ENCODE measurements around the gene ABLIM2. TPM values are rescaled to one million over a fixed set of nuclear protein-coding genes. Genes with fewer than 3 reads are reported as not detected.

Gene ABLIM2
- total RNA-seq, 1 experiment from 2014 or later: 2.7 TPM

GRCh38 chr4:8149664-8150063 is 8.9 kb downstream of the ABLIM2 start:
- H3K27ac ChIP-seq (ENCODE audit: low read depth, low read length, poor library complexity, severe bottlenecking): no peak overlapping the region
- H3K36me3 ChIP-seq (ENCODE audit: insufficient read depth, low read length, poor library complexity, severe bottlenecking): no peaks in the 10 kb centered on the region
- H3K9me3 ChIP-seq (ENCODE audit: low read depth, low read length, poor library complexity, severe bottlenecking): no peaks in the 10 kb centered on the region
- intact Hi-C loops (cut with micrococcal nuclease; ENCODE audit: unreplicated experiment): no loop called here
- no TSS peak for BruUV-seq (replicated peaks)
- TF ChIP-seq EZH2 (IDR thresholded peaks at IDR 0.05; ENCODE audit: borderline replicate concordance, low read depth, low read length, poor library complexity, severe bottlenecking) (no peak), CTCF (conservative IDR thresholded peaks at IDR 0.05; ENCODE audit: low read depth, low read length) (no peak)
- no peaks in the 10 kb centered on the region for H3K27me3 ChIP-seq (replicated peaks; ENCODE audit: insufficient read depth, low read depth, low read length, poor library complexity)
- H3K4me3 ChIP-seq (ENCODE audit: low read depth, low read length, poor library complexity, severe bottlenecking): no peak overlapping the region
- H3K4me1 ChIP-seq (ENCODE audit: insufficient read depth, low read length, poor library complexity, severe bottlenecking): peaks cover 4% of the 10 kb centered on the region
- POLR2A ChIA-PET (ENCODE audit: low non-redundant PET): no interaction called here
- DNase-seq (ENCODE audit: low spot score): no peak
- CTCF ChIA-PET: no interaction called here

GRCh38 chr4:8148785-8149435 is 9.7 kb downstream of the ABLIM2 start:
- Histone ChIP-seq H3K27ac (ENCODE audit: low read depth, low read length, poor library complexity, severe bottlenecking) (no peak overlapping the region), H3K4me3 (ENCODE audit: low read depth, low read length, poor library complexity, severe bottlenecking) (no peak overlapping the region), H3K4me1 (ENCODE audit: insufficient read depth, low read length, poor library complexity, severe bottlenecking) (peaks cover 7% of the 10 kb centered on the region), H3K36me3 (ENCODE audit: insufficient read depth, low read length, poor library complexity, severe bottlenecking) (no peaks in the 10 kb centered on the region), H3K9me3 (ENCODE audit: low read depth, low read length, poor library complexity, severe bottlenecking) (no peaks in the 10 kb centered on the region), H3K27me3 (replicated peaks; ENCODE audit: insufficient read depth, low read depth, low read length, poor library complexity) (no peaks in the 10 kb centered on the region)
- CTCF ChIA-PET: no interaction called here
- no peak for TF ChIP-seq EZH2 (IDR thresholded peaks at IDR 0.05; ENCODE audit: borderline replicate concordance, low read depth, low read length, poor library complexity, severe bottlenecking)
- no peak for TF ChIP-seq CTCF (conservative IDR thresholded peaks at IDR 0.05; ENCODE audit: low read depth, low read length)
- no TSS peak for BruUV-seq (replicated peaks)
- intact Hi-C loops (cut with micrococcal nuclease; ENCODE audit: unreplicated experiment): no loop called here
- no peak for DNase-seq (ENCODE audit: low spot score)
- POLR2A ChIA-PET (ENCODE audit: low non-redundant PET): no interaction called here

- intact Hi-C loops (cut with micrococcal nuclease; ENCODE audit: unreplicated experiment): no loop called here
- ChIA-PET POLR2A (ENCODE audit: low non-redundant PET) (no interaction called here), CTCF (no interaction called here)
- Histone ChIP-seq H3K4me3 (ENCODE audit: low read depth, low read length, poor library complexity, severe bottlenecking) (no peak overlapping the region), H3K9me3 (ENCODE audit: low read depth, low read length, poor library complexity, severe bottlenecking) (no peaks in the 10 kb centered on the region), H3K27ac (ENCODE audit: low read depth, low read length, poor library complexity, severe bottlenecking) (no peak overlapping the region), H3K4me1 (ENCODE audit: insufficient read depth, low read length, poor library complexity, severe bottlenecking) (peaks cover 11% of the 10 kb centered on the region), H3K36me3 (ENCODE audit: insufficient read depth, low read length, poor library complexity, severe bottlenecking) (no peaks in the 10 kb centered on the region), H3K27me3 (replicated peaks; ENCODE audit: insufficient read depth, low read depth, low read length, poor library complexity) (no peaks in the 10 kb centered on the region)
- no peak for TF ChIP-seq CTCF (conservative IDR thresholded peaks at IDR 0.05; ENCODE audit: low read depth, low read length)
- TF ChIP-seq EZH2 (IDR thresholded peaks at IDR 0.05; ENCODE audit: borderline replicate concordance, low read depth, low read length, poor library complexity, severe bottlenecking): no peak
- no TSS peak for BruUV-seq (replicated peaks)
- no peak for DNase-seq (ENCODE audit: low spot score)
Observed at GRCh38 chr4:8148159-8148558, 10.5 kb downstream of the ABLIM2 start.
